BE2C (cell line): Measurements from ENCODE around the gene NUCB1.
"Not testable (repeated sequence)": the region's sequence is repeated elsewhere in the genome, so short reads cannot be mapped to it uniquely, and the experiment has no call there.

Experiments used
- DNase-seq: peaks from one replicate; pipeline ENCODE4 v3.0.0-alpha.2; 2020
- H3K27me3 ChIP-seq: fragments of 250-450 bp; sonication (Bioruptor Pico); 2 replicates; pipeline ENCODE4 v1.5.1; 2020; ENCODE audit warnings: mild to moderate bottlenecking
- H3K36me3 ChIP-seq: fragments of 250-450 bp; sonication (Bioruptor Pico); 2 replicates; pipeline ENCODE4 v1.5.1; 2020; ENCODE audit warnings: mild to moderate bottlenecking
- H3K4me1 ChIP-seq: fragments of 250-450 bp; sonication (Bioruptor Pico); 2 replicates; pipeline ENCODE4 v1.5.1; 2020
- H3K4me3 ChIP-seq: 2 replicates; pipeline ENCODE4 v1.5.1; 2011; ENCODE audit warnings: low read depth, low read length
- H3K9me3 ChIP-seq: fragments of 250-450 bp; sonication (Bioruptor Pico); 2 replicates; pipeline ENCODE4 v1.5.1; 2020
- TF ChIP-seq, protein P1 (sequence below): IDR thresholded peaks from 2 replicates; pipeline ENCODE4 v1.5.1; 2012; ENCODE audit warnings: mild to moderate bottlenecking, low read depth, low read length

The NUCB1 gene

DNA sequence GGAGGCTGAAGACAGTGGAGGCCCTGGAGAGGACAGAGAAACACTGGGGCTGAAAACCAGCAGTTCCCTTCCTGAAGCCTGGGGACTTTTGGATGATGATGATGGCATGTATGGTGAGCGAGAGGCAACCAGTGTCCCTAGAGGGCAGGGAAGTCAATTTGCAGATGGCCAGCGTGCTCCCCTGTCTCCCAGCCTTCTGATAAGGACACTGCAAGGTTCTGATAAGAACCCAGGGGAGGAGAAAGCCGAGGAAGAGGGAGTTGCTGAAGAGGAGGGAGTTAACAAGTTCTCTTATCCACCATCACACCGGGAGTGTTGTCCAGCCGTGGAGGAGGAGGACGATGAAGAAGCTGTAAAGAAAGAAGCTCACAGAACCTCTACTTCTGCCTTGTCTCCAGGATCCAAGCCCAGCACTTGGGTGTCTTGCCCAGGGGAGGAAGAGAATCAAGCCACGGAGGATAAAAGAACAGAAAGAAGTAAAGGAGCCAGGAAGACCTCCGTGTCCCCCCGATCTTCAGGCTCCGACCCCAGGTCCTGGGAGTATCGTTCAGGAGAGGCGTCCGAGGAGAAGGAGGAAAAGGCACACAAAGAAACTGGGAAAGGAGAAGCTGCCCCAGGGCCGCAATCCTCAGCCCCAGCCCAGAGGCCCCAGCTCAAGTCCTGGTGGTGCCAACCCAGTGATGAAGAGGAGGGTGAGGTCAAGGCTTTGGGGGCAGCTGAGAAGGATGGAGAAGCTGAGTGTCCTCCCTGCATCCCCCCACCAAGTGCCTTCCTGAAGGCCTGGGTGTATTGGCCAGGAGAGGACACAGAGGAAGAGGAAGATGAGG, 26.4 kb upstream of the NUCB1 start:
- no peaks in the 10 kb centered on the region for H3K27me3 ChIP-seq
- H3K9me3 ChIP-seq, result no peaks in the 10 kb centered on the region
- H3K4me1 ChIP-seq, result peaks cover 12% of the 10 kb centered on the region
- TF ChIP-seq, protein P1, sequence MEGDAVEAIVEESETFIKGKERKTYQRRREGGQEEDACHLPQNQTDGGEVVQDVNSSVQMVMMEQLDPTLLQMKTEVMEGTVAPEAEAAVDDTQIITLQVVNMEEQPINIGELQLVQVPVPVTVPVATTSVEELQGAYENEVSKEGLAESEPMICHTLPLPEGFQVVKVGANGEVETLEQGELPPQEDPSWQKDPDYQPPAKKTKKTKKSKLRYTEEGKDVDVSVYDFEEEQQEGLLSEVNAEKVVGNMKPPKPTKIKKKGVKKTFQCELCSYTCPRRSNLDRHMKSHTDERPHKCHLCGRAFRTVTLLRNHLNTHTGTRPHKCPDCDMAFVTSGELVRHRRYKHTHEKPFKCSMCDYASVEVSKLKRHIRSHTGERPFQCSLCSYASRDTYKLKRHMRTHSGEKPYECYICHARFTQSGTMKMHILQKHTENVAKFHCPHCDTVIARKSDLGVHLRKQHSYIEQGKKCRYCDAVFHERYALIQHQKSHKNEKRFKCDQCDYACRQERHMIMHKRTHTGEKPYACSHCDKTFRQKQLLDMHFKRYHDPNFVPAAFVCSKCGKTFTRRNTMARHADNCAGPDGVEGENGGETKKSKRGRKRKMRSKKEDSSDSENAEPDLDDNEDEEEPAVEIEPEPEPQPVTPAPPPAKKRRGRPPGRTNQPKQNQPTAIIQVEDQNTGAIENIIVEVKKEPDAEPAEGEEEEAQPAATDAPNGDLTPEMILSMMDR, result no peak
- peak; percentile 24 for DNase-seq
- H3K36me3 ChIP-seq, result no peaks in the 10 kb centered on the region; the same call in 1 of the 2 replicates
- peak overlapping the region; percentile 88 for H3K4me3 ChIP-seq

DNA sequence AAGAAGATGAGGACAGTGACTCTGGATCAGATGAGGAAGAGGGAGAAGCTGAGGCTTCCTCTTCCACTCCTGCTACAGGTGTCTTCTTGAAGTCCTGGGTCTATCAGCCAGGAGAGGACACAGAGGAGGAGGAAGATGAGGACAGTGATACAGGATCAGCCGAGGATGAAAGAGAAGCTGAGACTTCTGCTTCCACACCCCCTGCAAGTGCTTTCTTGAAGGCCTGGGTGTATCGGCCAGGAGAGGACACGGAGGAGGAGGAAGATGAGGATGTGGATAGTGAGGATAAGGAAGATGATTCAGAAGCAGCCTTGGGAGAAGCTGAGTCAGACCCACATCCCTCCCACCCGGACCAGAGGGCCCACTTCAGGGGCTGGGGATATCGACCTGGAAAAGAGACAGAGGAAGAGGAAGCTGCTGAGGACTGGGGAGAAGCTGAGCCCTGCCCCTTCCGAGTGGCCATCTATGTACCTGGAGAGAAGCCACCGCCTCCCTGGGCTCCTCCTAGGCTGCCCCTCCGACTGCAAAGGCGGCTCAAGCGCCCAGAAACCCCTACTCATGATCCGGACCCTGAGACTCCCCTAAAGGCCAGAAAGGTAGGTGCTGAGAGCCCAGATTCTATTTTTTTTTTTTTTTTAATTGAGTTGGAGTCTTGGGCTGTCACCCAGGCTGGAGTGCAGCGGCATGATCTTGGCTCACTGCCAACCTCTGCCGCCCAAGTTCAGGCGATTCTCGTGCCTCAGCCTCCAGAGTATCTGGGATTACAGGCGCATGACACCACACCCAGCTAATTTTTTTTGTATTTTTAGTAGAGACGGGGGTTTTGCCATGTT, 25.6 kb upstream of the NUCB1 start:
- Histone ChIP-seq H3K4me3 (peak overlapping the region; percentile 88), H3K9me3 (no peaks in the 10 kb centered on the region), H3K4me1 (peaks cover 11% of the 10 kb centered on the region), H3K36me3 (no peaks in the 10 kb centered on the region; the same call in 1 of the 2 replicates), H3K27me3 (no peaks in the 10 kb centered on the region)
- DNase-seq, result peak; percentile 54
- TF ChIP-seq, protein P1, result no peak

DNA sequence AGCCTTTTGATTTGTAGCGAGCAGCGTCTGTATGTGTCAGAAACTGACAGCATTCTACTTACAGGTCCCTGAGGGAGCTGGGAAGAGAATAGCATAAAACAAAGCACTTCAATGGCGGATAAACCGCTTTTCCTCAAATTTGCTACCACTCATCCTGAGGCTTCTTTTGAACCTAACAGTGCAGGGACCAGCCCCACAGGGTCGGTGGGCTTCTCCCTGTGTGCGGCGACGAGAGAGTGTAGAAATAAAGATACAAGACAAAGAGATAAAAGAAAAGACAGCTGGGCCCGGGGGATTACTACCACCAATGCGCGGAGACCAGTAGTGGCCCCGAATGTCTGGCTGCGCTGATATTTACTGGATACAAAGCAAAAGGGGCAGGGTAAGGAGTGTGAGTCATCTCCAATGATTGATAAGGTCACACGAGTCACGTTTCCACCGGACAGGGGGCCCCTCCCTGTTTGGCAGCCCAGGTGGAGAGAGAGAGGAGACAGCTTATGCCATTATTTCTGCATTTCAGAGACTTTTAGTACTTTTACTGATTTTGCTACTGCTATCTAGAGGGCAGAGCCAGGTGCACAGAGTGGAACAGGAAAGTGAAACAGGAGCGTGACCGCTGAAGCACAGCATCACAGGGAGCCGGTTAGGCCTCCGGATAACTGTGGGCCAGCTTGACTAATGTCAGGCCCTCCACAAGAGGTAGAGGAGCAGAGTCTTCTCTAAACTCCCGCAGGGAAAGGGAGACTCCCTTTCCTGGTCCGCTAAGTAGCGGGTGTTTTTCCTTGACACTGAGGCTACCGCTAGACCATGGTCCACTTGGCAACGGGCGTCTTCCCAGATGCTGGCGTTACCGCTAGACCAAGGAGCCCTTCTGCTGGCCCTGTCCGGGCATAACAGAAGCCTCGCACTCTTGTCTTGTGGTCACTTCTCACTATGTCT, 23.8 kb upstream of the NUCB1 start:
- not testable (repeated sequence) for H3K9me3 ChIP-seq, H3K36me3 ChIP-seq, H3K27me3 ChIP-seq
- Histone ChIP-seq H3K4me3 (peak overlapping the region; percentile 88), H3K4me1 (peaks cover 11% of the 10 kb centered on the region)
- DNase-seq, result peak; percentile 56

DNA sequence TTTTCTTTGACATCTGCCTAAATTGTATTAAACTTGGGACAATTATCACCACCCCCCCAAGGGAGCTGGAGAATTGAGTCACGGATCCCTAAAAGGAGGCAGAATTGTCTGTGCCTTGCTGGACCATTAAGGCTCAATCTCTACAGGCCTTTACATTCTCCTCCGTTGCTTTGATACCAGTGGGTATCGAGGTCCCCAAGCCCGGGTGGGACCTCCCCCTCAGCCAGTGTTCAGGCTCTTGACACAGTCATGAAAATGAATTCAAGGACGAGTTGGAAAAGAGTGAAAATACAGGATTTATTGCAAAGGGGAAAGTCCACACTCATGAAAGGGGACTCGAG, 22.3 kb upstream of the NUCB1 start:
- Histone ChIP-seq H3K4me1 (peaks cover 11% of the 10 kb centered on the region), H3K36me3 (no peaks in the 10 kb centered on the region; the same call in 1 of the 2 replicates), H3K4me3 (no peak overlapping the region), H3K27me3 (no peaks in the 10 kb centered on the region), H3K9me3 (no peaks in the 10 kb centered on the region)
- DNase-seq, result no peak
- TF ChIP-seq, protein P1, result no peak

DNA sequence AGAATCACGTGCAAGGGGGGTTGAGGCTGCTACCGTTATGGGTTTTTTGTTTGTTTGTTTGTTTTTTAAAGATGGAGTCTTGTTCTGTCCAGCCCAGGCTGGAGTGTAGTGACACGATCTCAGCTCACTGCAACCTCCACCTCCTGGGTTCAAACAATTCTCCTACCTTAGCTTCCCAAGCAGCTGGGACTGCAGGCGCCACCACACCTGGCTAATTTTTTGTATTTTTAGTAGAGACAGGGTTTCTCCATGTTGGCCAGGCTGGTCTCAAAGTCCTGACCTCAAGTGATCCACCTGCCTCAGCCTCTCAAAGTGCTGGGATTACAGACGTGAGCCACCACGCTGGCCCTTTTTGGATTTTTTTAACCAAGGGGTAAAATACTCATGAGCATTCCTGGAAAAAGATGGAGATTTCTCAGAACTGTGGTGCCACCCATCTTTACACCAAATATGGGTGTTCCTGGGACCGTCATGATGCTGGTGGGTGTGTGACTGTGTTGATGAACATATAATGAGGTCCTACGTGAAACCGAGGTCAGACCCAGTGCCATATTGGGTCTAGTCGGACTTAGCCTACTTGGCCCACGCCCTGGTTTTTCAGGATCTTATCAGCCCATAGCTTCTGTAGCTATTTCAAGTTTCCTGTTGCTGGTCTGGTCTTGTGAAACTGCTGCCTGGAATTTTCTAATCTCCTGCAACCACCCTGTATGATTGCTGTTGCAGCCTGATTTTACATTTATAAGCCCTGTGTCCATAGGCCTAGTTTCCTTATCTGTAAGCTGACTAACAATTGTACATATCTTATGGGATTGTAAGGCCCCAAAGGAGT, 21.7 kb upstream of the NUCB1 start:
- no peaks in the 10 kb centered on the region for H3K27me3 ChIP-seq
- H3K4me1 ChIP-seq, result peaks cover 7% of the 10 kb centered on the region
- no peak for DNase-seq
- H3K36me3 ChIP-seq, result no peaks in the 10 kb centered on the region; the same call in 1 of the 2 replicates
- TF ChIP-seq, protein P1, result no peak
- H3K4me3 ChIP-seq, result no peak overlapping the region
- no peaks in the 10 kb centered on the region for H3K9me3 ChIP-seq
